IMR-90 (cell line): Measurements from ENCODE around the gene RGS19. TPM values are rescaled to one million over a fixed set of nuclear protein-coding genes. Genes with fewer than 3 reads are reported as not detected.

Source experiments
- ATAC-seq: fragments of 200-7000 bp; cut with Tn5 transposase; 2 replicates; pipeline ENCODE4 v1.9.1; 2020; ENCODE audit warnings: low read depth, mild to moderate bottlenecking, moderate library complexity
- BruUV-seq: library from RNA; stranded (reverse); fragments of 400-500 nt; replicated peaks from 2 replicates; lab custom pipeline; 2021; lab: Mats Ljungman, UMichigan
- CTCF ChIA-PET: fragments of 300-600 bp; formaldehyde crosslinking; extraction: SDS; loops from one replicate; lab custom pipeline; 2021; ENCODE audit warnings: antibody characterized with exemption; lab: Yijun Ruan, JAX
- POLR2A ChIA-PET: fragments of 300-600 bp; sonication (Branson Sonifier 250); formaldehyde crosslinking; loops from one replicate; lab custom pipeline; 2022; ENCODE audit warnings: antibody characterized with exemption; ENCODE audit not compliant: unreplicated experiment; lab: Charles Lee
- DNase-seq: peaks from one replicate; pipeline ENCODE4 v3.0.0; 2013
- H2AFZ ChIP-seq: replicated peaks from 2 replicates; pipeline ENCODE3; 2013; ENCODE audit warnings: low read length, mild to moderate bottlenecking; ENCODE audit not compliant: poor library complexity
- H2AK5ac ChIP-seq: 2 replicates; pipeline ENCODE4 v1.6.1; 2013; ENCODE audit warnings: low read depth, low read length, inconsistent platforms
- H2AK9ac ChIP-seq: replicated peaks from 2 replicates; pipeline ENCODE3; 2013; ENCODE audit warnings: mild to moderate bottlenecking, low read depth, low read length, moderate library complexity; ENCODE audit not compliant: poor library complexity
- H2BK120ac ChIP-seq: 2 replicates; pipeline ENCODE4 v1.6.1; 2013; ENCODE audit warnings: low read depth, low read length, inconsistent platforms
- H2BK15ac ChIP-seq: 3 replicates; pipeline ENCODE4 v1.6.1; 2013; ENCODE audit warnings: low read depth, low read length, inconsistent platforms
- H2BK20ac ChIP-seq: 2 replicates; pipeline ENCODE4 v1.6.1; 2013; ENCODE audit warnings: low read depth, mild to moderate bottlenecking, inconsistent platforms, low read length, moderate library complexity
- H2BK5ac ChIP-seq: 2 replicates; pipeline ENCODE4 v1.6.1; 2013; ENCODE audit warnings: mild to moderate bottlenecking, low read depth, low read length, inconsistent platforms; ENCODE audit not compliant: poor library complexity, severe bottlenecking
- H3K14ac ChIP-seq: replicated peaks from 2 replicates; pipeline ENCODE4 v1.6.1; 2013; ENCODE audit warnings: low read depth, low read length, inconsistent platforms
- H3K18ac ChIP-seq: 2 replicates; pipeline ENCODE4 v1.6.1; 2013; ENCODE audit warnings: low read depth, low read length, control low read depth
- H3K23ac ChIP-seq: 2 replicates; pipeline ENCODE4 v1.6.1; 2013; ENCODE audit warnings: low read depth, low read length, inconsistent platforms
- H3K27ac ChIP-seq: 2 replicates; pipeline ENCODE4 v1.5.1; 2013; ENCODE audit warnings: mild to moderate bottlenecking, control low read depth, low read length; ENCODE audit not compliant: insufficient read depth
- H3K27me3 ChIP-seq: 2 replicates; pipeline ENCODE4 v1.6.1; 2013; ENCODE audit warnings: low read length; ENCODE audit not compliant: control insufficient read depth, insufficient read depth
- H3K36me3 ChIP-seq: 2 replicates; pipeline ENCODE4 v1.6.1; 2013; ENCODE audit warnings: low read length, mixed read lengths; ENCODE audit not compliant: control insufficient read depth, insufficient read depth
- H3K4ac ChIP-seq: 2 replicates; pipeline ENCODE4 v1.6.1; 2013; ENCODE audit warnings: low read depth, low read length, inconsistent platforms
- H3K4me1 ChIP-seq: 2 replicates; pipeline ENCODE4 v1.6.1; 2013; ENCODE audit warnings: low read length, mixed read lengths; ENCODE audit not compliant: control insufficient read depth, insufficient read depth
- H3K4me2 ChIP-seq: 2 replicates; pipeline ENCODE4 v1.6.1; 2013; ENCODE audit warnings: low read depth, mild to moderate bottlenecking, control low read depth, low read length, moderate library complexity
- H3K4me3 ChIP-seq: 2 replicates; pipeline ENCODE4 v1.5.1; 2013; ENCODE audit warnings: low read depth, mild to moderate bottlenecking, control low read depth, low read length, moderate library complexity; ENCODE audit not compliant: insufficient read depth
- H3K56ac ChIP-seq: 2 replicates; pipeline ENCODE4 v1.6.1; 2013; ENCODE audit warnings: low read length, inconsistent platforms; ENCODE audit not compliant: insufficient read depth; ENCODE audit errors: extremely low read depth
- H3K79me1 ChIP-seq, 2 experiments: 2 replicates each; pipeline ENCODE4 v1.6.1; 2013; ENCODE audit warnings: low read length in 2 of 2, inconsistent platforms in 1 of 2, low read depth in 1 of 2
- H3K9ac ChIP-seq: 2 replicates; pipeline ENCODE4 v1.6.1; 2013; ENCODE audit warnings: low read depth, low read length, control low read depth
- H3K9me1 ChIP-seq: 2 replicates; pipeline ENCODE4 v1.6.1; 2013; ENCODE audit warnings: low read length, inconsistent platforms; ENCODE audit not compliant: insufficient read depth
- H3K9me3 ChIP-seq: 2 replicates; pipeline ENCODE4 v1.6.1; 2013; ENCODE audit warnings: low read length; ENCODE audit not compliant: control insufficient read depth, insufficient read depth
- H4K20me1 ChIP-seq: 2 replicates; pipeline ENCODE4 v1.6.1; 2013; ENCODE audit warnings: low read length, inconsistent platforms; ENCODE audit not compliant: insufficient read depth
- H4K5ac ChIP-seq: 2 replicates; pipeline ENCODE4 v1.6.1; 2013; ENCODE audit warnings: mild to moderate bottlenecking, low read depth, low read length, control low read depth
- H4K8ac ChIP-seq, 2 experiments: 2 replicates each; pipeline ENCODE4 v1.6.1; 2013; ENCODE audit warnings: low read depth in 2 of 2, low read length in 2 of 2, control low read depth in 1 of 2, inconsistent platforms in 1 of 2
- H4K91ac ChIP-seq: 2 replicates; pipeline ENCODE4 v1.6.1; 2013; ENCODE audit warnings: low read depth, low read length, inconsistent platforms; ENCODE audit not compliant: insufficient read depth
- CEBPB ChIP-seq: IDR thresholded peaks from 2 replicates; pipeline ENCODE4 v1.6.1; 2012; ENCODE audit warnings: low read depth, low read length, improper control_type of control experiment
- CTCF ChIP-seq: conservative IDR thresholded peaks from 2 replicates; pipeline ENCODE4 v1.5.1; 2012; ENCODE audit warnings: mild to moderate bottlenecking, low read depth, low read length, improper control_type of control experiment
- ELK1 ChIP-seq: fragments of 150-350 bp; IDR thresholded peaks from 2 replicates; pipeline ENCODE4 v1.6.1; 2016; ENCODE audit warnings: low read depth, mild to moderate bottlenecking, low read length, moderate library complexity, borderline replicate concordance
- FOS ChIP-seq: fragments of 150-350 bp; IDR thresholded peaks from 2 replicates; pipeline ENCODE4 v1.6.1; 2016; ENCODE audit warnings: low read depth, low read length
- MAFK ChIP-seq: IDR thresholded peaks from 2 replicates; pipeline ENCODE4 v1.6.1; 2012; ENCODE audit warnings: low read depth, low read length, improper control_type of control experiment
- MAZ ChIP-seq: IDR thresholded peaks from 2 replicates; pipeline ENCODE4 v1.6.1; 2012; ENCODE audit warnings: low read depth, mild to moderate bottlenecking, low read length, improper control_type of control experiment, moderate library complexity, borderline replicate concordance
- RCOR1 ChIP-seq: IDR thresholded peaks from 2 replicates; pipeline ENCODE4 v1.6.1; 2012; ENCODE audit warnings: mild to moderate bottlenecking, low read length, improper control_type of control experiment; ENCODE audit not compliant: insufficient replicate concordance
- RFX5 ChIP-seq: IDR thresholded peaks from 2 replicates; pipeline ENCODE4 v1.8.0; 2012; ENCODE audit warnings: low read depth, mild to moderate bottlenecking, low read length, moderate library complexity
- USF2 ChIP-seq: fragments of 150-350 bp; IDR thresholded peaks from 2 replicates; pipeline ENCODE4 v1.6.1; 2017; ENCODE audit warnings: mild to moderate bottlenecking, antibody characterized with exemption, low read length, low read depth
- WGBS, 2 experiments: methylation state at CpG; one replicate each; pipeline versions ENCODE4 v1.1.5 to v1.1.7; 2013; ENCODE audit warnings: missing lambda C conversion rate in 2 of 2; ENCODE audit not compliant: insufficient read length in 1 of 2; ENCODE audit errors: extremely low coverage in 2 of 2; 5-methylcytosine and 5-hydroxymethylcytosine counted together
- dilution Hi-C: fragments of 300-500 bp; cut with HindIII; formaldehyde crosslinking; loops from one replicate; pipeline ENCODE4 v1.14.3; 2018; ENCODE audit warnings: low sequenced_read_pairs; ENCODE audit not compliant: unreplicated experiment
- in situ Hi-C: fragments of 300-500 bp; cut with MboI; formaldehyde crosslinking; loops from 3 replicates; pipeline ENCODE4 v1.14.3; 2019; ENCODE audit warnings: low sequenced_read_pairs, inconsistent platforms, mixed read lengths
- intact Hi-C: fragments of 100-400 bp; cut with micrococcal nuclease; formaldehyde crosslinking; loops from 2 replicates; pipeline ENCODE4 v1.10.0; 2022
- polyA plus RNA-seq, 3 experiments: library from polyadenylated mRNA; depleted of rRNA; stranded (reverse); fragments of >200 nt; gene quantifications; 2 replicates each; pipeline ENCODE4 v1.2.3, GENCODE V29; 2012; ENCODE audit warnings: low replicate concordance in 1 of 3
- total RNA-seq: library from RNA; depleted of rRNA; stranded (reverse); fragments of >200 nt; gene quantifications from 2 replicates; pipeline ENCODE4 v1.2.3, GENCODE V29; 2012

Gene RGS19
- total and polyA plus RNA-seq, 2 of the 4 experiments (the other 2 are of a cell fraction): 7.7 to 17.5 TPM

- H3K79me1 ChIP-seq: no peaks in the 10 kb centered on the region
- peaks cover 5% of the 10 kb centered on the region for H3K4me1 ChIP-seq
- no TSS peak for BruUV-seq
- TF ChIP-seq CEBPB (no peak), MAFK (no peak), RFX5 (no peak), MAZ (no peak), CTCF (no peak), ELK1 (no peak), RCOR1 (no peak), USF2 (no peak), FOS (no peak)
- H3K4ac ChIP-seq: no peak overlapping the region
- H3K14ac ChIP-seq: no peak overlapping the region
- no peaks in the 10 kb centered on the region for H3K9me3 ChIP-seq
- H3K56ac ChIP-seq: no peak overlapping the region
- no peak overlapping the region for H2BK5ac ChIP-seq
- H3K36me3 ChIP-seq: no peaks in the 10 kb centered on the region
- in situ Hi-C loops (no loop called here), intact Hi-C loops (loop anchor here (2.0 to 5.0 kb wide), 4 partner anchors 17 to 519 kb away; partner anchors contain the start of genes PRPF6 and PTK6), dilution Hi-C loops (no loop called here)
- no peak overlapping the region for H4K5ac ChIP-seq
- no peak overlapping the region for H4K91ac ChIP-seq
- no peak overlapping the region for H3K18ac ChIP-seq
- H3K4me2 ChIP-seq: no peak overlapping the region
- H2BK15ac ChIP-seq: no peak overlapping the region
- H3K27ac ChIP-seq: no peak overlapping the region
- H2BK120ac ChIP-seq: no peak overlapping the region
- H2AK5ac ChIP-seq: no peak overlapping the region
- DNase-seq: peak; percentile 19
- ChIA-PET POLR2A (no interaction called here), CTCF (interaction anchor here (0.7 kb wide), 1 partner anchor 99 kb away, joined by 3 read pairs; no protein-coding TSS in a partner anchor)
- H2BK20ac ChIP-seq: no peak overlapping the region
- WGBS, 2 experiments: 53% methylated on average over 7 of the region's 22 CpGs; no CpG with 5 or more reads in 1 of the 2 experiments
- no peak overlapping the region for H3K9ac ChIP-seq
- H3K4me3 ChIP-seq: no peak overlapping the region
- H4K20me1 ChIP-seq: no peaks in the 10 kb centered on the region
- H4K8ac ChIP-seq: no peak overlapping the region
- H2AFZ ChIP-seq: peak overlapping the region; percentile 32
- H3K9me1 ChIP-seq: no peaks in the 10 kb centered on the region
- H2AK9ac ChIP-seq: no peak overlapping the region
- ATAC-seq: no peak
- H3K23ac ChIP-seq: no peak overlapping the region
- peaks cover 16% of the 10 kb centered on the region; the same call in 1 of the 2 replicates for H3K27me3 ChIP-seq
Measured at GRCh38 chr20:64055893-64056638, 23.3 kb downstream of the RGS19 start.
